Measurements from ENCODE around the gene LGALS7B.
"Not testable (repeated sequence)": the region's sequence is repeated elsewhere in the genome, so short reads cannot be mapped to it uniquely, and the experiment has no call there.

LGALS7B gene

GRCh38 chr19:38825936-38826335, 36.9 kb downstream of the LGALS7B start:
- not testable (repeated sequence) for DNase-seq

- DNase-seq: no peak
Observed at GRCh38 chr19:38826856-38827551, 38.0 kb downstream of the LGALS7B start.

- not testable (repeated sequence) for DNase-seq
Observed at GRCh38 chr19:38829203-38829602, 40.2 kb downstream of the LGALS7B start.

- DNase-seq: no peak
Observed at GRCh38 chr19:38830039-38830733, 41.2 kb downstream of the LGALS7B start.

DNA sequence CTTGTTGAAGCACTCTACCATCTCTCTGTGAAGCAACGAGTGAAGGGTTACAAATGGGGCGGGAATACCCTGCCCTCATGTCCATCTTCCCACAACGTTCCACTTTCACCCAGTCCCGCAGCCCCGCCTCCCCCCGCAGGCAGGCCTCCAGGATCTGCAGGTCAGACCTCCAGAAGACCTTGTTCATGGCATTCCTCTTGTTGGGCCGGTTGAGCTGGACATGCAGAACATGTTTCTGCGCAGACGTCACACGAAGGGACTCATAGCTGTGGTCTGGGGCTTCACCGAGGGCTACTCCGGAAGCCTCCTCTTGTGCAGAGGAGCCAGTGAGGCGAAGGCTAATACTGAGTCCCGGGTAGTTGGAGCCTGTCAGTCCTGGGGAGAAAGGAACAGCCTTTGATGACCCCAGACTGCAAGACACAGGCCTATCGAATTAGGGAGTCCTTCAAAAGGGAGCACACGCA, 42.2 kb downstream of the LGALS7B start:
- DNase-seq: peak; percentile 66

- no peak for DNase-seq
Observed at GRCh38 chr19:38833092-38833425, 44.1 kb downstream of the LGALS7B start.

DNA sequence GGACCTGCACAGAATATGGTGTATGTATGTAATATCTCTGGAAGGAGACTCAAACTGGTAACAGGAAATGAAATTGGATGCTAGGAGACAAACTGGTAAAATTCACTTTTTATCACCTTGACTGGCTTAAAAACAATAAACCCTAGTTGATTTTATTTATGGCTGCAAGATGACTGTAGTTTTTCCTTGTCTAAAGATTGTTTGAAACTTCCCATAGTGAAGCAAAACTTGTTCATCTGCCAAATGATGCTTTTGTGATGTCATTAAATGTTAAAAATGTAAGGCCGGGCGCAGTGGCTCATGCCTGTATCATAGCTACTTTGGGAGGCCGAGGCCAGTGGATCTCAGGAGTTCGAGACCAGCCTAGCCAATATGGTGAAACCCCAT, 45.1 kb downstream of the LGALS7B start:
- no peak for DNase-seq

DNA sequence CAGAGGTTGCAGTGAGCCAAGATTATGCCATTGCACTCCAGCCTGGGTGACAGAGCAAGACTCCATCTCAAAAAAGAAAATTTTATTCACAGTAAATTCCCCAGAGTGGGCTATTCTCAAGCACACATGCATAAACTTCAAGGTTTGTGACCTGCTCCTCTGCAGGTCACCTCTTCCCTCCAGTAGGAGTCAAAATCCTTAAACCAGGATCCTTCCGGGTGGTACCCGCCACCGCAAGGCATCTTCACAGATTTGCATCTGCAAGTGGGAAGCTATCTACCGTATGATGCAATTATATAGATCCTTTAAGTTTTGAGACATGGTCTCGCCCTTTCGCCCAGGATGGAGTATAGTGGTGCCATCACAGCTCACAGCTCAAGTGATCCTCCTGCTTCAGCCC, 45.6 kb downstream of the LGALS7B start:
- no peak for DNase-seq

DNA sequence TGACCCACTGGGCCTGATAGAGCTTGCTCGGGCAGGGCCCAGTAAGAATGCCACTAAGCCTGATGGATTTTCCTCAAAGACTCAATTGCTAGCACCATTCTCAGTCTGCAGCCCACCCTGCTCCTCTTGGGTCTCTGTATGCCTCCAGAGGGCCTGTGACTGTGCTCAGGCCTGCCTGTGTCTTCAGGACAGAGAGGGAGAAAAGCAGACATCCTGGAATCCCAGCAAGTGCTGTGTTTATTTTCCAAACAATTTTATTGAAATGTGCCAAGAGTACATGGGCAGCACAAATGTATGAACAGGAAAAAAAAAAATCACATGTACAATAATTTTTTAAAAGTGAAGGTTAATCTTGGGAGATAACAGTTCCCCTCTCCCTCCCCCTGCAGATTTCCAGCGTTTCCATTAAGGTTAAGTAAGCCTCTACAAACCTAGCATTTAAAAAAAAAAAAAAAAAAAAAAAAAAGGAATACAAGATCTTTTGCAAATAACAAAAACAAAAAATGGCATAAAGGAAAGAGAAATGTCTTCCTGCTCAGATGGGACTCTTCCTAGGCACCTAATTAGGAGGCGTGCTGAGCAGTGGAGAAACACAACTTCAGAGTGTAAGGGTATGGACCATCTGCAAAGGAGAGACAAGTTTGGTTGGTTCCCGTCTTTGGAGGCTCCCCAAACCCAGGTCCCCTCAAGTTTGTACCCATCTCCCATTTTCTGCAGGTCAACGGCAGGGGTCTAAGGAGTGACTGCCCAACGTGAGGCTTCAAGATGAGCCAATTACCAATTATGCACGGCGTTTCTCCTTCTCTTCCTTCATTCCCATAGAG, 47.4 kb downstream of the LGALS7B start:
- DNase-seq: no peak

DNA sequence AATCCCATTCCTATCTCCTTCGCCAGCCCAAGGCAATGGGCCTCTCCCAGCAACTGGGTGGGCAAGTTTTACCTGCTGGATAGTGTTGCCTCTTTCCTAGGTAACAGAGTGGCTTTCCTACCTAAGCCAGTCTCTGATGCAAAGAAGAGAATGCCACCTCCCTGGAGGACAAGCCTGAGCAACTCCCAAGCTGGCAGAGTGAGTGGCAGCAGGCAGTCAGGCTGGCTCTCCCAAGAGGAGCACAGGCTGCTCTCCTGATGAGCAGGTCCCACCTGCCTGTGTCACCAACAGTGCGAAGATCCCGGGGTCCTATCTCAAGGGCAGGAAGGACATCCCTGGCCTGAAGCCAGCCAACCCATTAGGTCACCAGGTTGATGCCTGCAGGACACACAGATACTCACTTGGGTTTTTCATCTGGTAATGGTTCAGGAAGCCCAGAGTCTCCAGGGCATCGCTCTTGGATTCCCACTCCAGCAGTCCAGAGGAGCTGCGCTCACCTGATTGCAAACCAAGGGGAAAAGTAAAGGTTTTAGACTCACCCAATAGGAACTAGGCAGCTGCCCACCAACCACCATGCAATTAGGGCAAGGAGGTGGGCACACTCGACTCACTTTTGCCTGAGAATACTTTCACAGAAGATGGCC, 48.1 kb downstream of the LGALS7B start:
- DNase-seq: no peak

DNA sequence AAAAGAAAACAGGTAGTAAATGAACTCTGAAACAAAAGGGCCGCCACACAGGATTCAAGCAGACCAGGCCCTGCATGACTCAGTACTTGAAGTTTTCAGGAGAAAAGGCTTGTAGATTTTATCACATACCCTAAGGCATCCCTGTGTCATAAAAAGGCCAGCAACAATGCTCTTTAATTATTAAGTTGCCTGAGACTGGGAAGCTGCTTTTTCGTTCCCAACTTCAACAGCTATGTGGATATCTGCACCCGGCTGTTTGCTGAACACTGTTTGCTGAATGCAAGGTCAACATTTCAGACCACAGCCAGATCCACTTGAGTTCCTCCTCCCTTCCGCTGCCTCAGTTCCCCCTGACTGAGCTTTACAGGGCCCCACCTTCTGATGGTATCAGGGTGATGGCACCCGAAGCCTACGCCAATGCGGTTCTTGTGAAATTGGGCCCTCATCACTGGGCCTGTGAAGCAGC, 48.7 kb downstream of the LGALS7B start:
- DNase-seq: no peak

- no peak for DNase-seq
Observed at GRCh38 chr19:38838208-38838985, 49.4 kb downstream of the LGALS7B start.

GRCh38 chr19:38838986-38839761, 50.2 kb downstream of the LGALS7B start:
- DNase-seq: no peak

DNA sequence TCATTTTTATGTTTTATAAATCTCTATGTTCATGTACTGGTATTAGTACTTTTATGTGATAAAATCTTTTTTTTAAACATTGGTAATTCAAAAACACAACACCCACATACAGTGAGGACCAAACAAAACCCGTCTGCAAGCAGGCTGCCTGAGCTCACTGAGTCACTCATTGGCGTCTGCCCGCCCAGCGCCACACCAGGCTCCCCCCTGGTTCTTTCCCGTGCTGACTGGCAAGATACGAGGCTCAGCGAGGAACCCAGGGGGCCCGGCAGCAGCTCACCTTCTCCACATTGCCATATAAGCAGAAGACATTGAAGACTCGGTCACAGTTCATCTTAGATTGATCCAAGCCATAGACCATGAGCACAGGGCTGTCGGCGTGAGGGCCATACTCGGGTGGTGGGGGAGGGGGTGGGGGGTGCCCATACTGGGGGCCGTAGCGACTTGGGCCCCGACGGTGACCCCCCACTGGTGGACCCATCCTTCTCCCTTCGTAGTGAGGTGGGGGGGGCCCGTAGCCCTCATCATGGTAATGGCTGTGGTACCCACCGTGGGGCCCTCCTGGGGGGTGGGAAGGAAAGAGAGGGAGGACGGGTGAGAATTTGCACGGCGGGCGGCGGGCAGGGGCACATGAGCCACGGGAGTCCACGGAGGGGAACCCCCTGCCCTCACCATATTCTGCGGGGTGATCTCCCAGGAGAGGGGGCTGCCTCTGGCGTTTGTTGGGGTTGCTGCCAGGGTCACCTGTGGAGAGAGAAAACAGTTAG, 51.0 kb downstream of the LGALS7B start:
- DNase-seq: no peak

- DNase-seq: no peak
Observed at GRCh38 chr19:38840583-38840968, 51.6 kb downstream of the LGALS7B start.
